NCI-H128 (cell line): ENCODE data around the gene ADAM10.

Experiments used
- DNase-seq: peaks from one replicate; lab custom pipeline; 2025; ENCODE audit not compliant: unreplicated experiment; lab: John Stamatoyannopoulos, UW

ADAM10 gene

DNA sequence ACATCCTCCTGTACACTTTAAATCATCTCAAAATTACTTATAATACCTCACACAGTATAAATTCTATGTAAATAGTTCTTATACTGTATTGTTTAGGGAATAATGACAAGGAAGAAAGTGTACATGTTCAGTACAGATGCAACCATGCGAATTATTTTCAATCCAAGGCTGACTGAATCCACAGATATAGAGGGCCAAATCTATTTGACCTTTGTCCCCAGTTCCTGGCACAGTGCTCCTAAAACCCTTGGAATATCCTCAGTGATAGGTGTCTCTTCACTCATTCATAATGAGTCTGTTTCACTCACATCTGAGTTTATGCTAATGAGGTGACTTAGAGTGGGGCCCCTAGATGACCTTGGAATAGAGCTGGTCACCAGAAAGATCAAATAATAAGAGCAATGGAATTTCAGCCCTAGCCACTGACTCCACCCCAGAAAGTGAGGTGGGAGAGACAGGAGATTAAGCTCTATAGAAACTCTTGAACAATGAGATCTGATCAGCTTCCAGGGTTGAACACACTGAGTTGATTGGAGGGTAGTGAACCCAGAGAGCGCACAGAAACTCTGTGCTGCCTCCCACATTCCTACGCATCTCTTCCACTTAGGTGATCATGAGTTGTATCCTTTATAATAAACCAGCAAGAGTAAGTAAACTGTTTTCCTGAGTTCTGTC is 65.3 kb downstream of the ADAM10 start:
- no peak for DNase-seq

- no peak for DNase-seq
These were observed 67.3 kb downstream of the ADAM10 start for GRCh38 chr15:58682234-58682633.

DNA sequence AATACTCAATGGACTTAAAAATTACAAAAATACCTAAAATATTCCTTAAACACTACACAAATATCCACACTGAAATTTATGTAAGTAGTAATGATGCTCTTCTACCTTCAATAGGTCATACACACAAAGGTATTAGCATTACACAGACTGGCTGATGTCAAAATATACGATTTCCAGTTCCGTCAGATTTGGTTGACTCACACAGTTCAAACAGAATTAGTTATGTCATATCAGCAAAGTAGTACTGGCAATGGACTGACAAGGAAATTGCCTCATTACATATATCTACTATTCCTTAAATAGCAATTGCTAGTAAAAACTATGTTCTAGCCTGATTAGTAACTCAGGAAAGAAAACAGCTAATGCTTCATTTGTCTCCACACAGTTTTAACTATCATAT is 70.8 kb downstream of the ADAM10 start:
- DNase-seq, result no peak

- DNase-seq, result no peak
These were observed 72.1 kb downstream of the ADAM10 start for GRCh38 chr15:58677426-58677825.

- DNase-seq, result no peak
These were observed 72.7 kb downstream of the ADAM10 start for GRCh38 chr15:58676766-58677165.

DNA sequence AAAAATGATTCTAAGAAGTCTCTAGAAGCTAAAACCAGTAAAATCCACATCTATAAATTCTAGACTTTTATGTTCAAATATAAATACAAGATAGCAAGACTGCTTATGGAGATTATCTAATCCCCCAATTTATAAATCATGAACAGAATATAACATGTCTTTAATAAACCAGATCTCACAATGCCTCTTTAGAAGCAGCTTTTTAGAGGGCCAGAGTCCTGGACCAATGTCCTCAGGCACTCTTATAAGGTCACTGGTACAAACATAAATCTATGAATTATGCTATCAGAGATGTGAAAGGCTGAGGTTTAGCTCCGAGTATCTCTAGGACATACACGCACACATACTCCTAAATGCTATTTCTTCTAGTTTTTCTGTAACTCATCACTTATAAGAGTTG is 78.3 kb downstream of the ADAM10 start:
- no peak for DNase-seq

- no peak for DNase-seq
These were observed 80.4 kb downstream of the ADAM10 start for GRCh38 chr15:58669108-58669507.

DNA sequence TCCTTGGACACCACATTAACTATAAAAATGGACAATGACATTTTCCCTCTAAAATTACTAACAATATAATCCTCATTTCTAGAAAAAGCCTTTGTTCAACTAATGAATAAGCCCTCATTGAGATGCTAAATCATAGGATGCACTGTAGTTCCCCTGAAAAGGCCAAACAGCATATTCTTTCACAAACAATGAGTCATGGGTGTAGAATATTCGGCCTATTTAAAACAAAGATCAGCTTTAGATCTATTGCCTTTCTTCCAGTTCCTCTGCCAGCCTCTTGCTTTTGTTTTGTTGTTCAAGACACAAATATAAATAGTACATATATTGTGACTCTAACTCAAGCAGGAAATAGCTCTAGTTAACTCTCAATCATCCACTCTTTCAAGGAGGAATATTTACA is 82.5 kb downstream of the ADAM10 start:
- DNase-seq, result no peak

- DNase-seq, result no peak
These were observed 83.8 kb downstream of the ADAM10 start for GRCh38 chr15:58665672-58666071.

DNA sequence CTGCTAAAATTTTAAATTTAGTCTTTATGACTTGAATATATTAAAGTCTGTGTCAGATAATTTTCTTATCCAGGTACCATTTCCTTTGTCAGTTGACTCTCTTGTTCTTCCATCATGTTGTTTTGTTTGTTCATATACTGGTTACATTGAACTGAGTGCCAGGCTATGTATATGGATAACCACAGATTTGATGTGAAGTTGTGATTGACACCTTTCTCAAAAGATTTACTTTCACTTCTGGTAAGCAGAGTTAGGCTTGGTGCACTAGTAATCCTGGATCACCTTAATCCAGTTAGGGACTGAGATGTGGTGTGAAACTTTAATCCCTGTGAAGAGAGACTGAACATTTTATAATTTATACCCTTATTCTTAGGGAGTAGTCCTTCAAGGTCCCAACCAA is 99.4 kb downstream of the ADAM10 start:
- DNase-seq, result no peak

DNA sequence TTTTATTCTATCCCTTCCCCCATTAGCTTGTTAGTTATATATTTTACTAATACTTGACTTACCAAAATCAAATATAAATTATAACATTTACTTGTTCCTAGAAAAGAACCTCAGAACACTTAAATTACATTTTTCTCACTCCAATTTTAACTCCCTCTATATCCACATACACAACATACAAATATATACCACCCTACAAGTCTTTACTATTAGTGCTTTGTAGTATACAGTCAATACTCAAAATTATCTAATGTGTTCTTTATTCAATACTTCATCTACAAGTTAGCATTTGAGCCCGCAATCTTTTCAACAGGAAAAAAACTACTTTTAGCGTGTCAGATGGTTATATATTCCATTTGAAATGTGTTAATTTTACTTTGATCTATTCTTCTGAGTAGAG is 100.3 kb downstream of the ADAM10 start:
- DNase-seq, result no peak

- DNase-seq, result no peak
These were observed 105.5 kb downstream of the ADAM10 start for GRCh38 chr15:58643996-58644395.

DNA sequence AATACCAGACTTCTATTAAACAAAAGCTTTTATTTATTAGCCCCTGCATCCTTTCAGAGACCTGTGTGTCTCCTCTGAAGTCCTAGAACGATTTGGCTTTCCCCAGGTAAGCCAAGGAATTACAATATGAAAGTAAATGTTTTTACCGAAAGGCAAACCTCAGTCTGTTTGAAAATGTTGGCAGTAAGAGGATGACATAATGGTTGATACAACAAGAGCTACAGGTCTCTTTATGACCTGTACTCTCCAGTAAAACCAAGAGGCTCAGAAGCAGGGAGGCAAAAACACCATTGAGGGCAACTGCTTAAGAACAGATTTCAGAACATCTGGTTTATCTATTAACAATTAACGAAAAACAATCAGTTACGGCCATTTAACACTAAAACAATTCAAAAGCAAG is 107.8 kb downstream of the ADAM10 start:
- no peak for DNase-seq

- DNase-seq, result no peak
These were observed 109.5 kb downstream of the ADAM10 start for GRCh38 chr15:58639992-58640391.

- no peak for DNase-seq
These were observed 110.3 kb downstream of the ADAM10 start for GRCh38 chr15:58639002-58639756.

GRCh38 chr15:58632789-58633188 is 116.7 kb downstream of the ADAM10 start:
- no peak for DNase-seq

- DNase-seq, result no peak
These were observed 118.2 kb downstream of the ADAM10 start for GRCh38 chr15:58631319-58631718.

DNA sequence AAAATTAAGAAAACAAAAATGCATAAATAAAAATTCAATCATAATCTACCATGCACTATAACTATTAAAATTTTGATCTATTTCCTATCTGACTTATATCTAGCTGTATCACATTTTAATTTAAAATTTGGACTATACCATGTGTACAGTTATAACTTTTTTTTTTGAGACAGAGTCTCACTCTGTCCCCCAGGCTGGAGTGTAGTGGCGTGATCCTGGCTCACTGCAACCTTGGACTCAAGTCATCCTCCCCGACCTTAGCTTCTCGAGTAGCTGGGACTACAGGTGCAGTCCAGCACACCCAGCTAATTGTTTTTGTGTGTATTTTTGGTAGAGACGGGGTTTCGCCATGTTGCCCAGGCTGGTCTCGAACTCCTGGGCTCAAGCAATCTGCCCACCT is 119.9 kb downstream of the ADAM10 start:
- no peak for DNase-seq

GRCh38 chr15:58628206-58628947 is 121.1 kb downstream of the ADAM10 start:
- DNase-seq, result no peak

- DNase-seq, result no peak
These were observed 121.8 kb downstream of the ADAM10 start for GRCh38 chr15:58627701-58628100.

DNA sequence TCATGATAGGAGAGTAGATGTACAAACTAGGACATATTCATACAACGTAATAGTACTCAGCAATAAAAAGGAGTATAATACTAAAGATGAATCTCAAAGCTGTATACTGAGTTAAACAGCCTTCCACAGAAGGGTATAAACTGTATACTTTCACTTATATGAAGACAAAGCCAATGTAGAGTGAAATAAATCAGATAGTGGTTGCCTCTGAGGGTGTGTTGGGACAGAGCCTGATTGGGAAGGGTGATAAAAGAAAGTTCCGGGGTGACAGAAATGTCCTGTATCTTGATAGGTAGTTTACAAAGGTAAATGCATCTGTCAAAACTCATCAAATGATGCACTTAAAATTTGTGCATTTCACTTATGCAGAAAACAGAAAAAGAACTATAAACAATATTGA is 122.5 kb downstream of the ADAM10 start:
- no peak for DNase-seq

GRCh38 chr15:58626378-58626777 is 123.1 kb downstream of the ADAM10 start:
- no peak for DNase-seq
